CD4-positive, alpha-beta T cell treated with Interleukin-15 for 1 hour (primary cell): ENCODE data around the gene GNAI3.
A peak's percentile ranks its signal among the peaks of the same experiment; 100 is the strongest.

Experiments
- DNase-seq: peaks from one replicate; pipeline ENCODE4 v3.0.0-alpha.2; 2020

Gene GNAI3

DNA sequence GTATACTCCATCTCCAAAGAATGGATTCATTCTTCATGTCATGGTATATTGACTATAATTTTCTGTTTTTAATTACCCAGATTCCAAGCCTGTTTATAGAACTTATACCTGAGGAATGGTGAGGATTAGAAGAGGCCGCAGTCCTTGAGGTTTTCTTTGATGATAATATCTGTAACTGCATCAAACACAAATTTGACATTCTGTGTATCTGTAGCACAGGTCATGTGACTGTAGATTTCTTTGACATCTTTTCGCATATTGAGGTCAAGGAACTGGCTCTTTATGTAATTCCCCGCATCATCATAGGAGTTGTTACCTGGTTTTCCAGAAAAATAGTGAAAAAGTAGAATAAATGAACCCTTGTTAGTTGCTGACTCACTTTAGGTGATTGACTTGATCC is 54.8 kb downstream of the GNAI3 start:
- no peak for DNase-seq

DNA sequence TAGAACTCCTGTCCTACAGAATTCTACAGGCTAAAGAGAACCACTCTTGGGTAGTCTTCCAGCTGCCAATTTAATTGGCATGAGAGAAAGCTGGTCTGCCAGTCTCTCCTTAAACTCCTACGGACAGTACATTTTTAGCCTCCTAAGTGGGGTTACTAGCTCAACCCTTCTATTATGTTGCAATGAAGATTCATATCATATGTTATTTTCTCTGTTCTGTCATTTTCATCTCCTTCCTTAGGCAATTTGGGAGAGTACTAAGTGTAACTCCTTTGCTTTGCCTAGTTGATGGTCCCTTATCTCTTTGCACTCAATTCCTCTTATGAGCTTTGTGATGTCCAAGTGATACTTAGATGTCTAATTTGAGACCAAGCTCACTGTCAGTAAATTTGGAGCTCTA is 57.0 kb downstream of the GNAI3 start:
- DNase-seq, result no peak

DNA sequence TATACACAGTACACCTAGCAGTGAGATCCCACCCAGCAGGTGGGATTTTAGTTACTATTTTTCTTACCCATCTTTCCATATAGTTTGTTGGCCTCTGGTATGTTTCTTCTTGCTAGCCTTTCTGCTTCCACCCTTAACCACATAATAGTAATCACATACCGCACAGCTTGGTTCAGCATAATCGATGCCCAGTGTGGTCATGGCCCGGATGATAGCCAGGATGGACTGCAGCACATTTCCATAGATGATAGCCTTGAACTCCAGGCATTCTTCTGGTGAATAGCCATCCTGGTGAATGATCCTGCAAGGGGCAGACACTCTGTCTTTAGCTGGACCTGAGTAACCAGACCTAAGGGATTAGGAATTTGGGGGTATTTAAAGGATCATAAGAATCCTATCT is 61.5 kb downstream of the GNAI3 start:
- DNase-seq, result no peak

DNA sequence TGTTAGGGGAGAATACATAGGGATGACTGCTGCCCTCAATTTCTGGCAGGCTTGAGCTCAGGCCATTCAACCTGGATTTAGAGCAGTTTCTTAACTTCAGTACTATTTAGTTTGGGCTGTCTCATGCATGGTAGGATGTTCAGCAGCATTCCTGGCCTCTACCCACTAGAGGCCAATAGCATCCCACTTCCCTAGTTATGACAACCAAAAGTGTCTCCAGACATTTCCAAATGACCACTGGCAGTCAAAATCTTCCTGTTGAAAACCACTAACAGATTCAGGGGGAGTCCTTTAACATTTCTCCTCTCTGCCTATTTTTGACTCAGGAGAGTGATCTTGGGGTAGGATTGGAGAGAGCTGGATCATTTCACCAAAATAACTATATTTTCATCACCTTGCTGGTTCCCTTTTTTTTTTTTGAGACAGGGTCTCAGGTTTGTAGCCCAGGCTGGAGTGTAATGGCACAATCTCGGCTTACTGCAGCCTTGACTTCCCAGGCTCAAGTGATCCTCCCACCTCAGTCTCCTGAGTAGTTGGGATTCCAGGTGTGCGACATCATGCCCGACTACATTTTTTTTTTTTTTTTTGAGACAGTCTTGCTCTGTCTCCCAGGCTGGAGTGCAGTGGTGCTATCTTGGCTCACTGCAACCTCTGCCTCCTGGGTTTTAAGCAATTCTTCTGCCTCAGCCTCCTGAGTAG is 62.3 kb downstream of the GNAI3 start:
- DNase-seq, result no peak

DNA sequence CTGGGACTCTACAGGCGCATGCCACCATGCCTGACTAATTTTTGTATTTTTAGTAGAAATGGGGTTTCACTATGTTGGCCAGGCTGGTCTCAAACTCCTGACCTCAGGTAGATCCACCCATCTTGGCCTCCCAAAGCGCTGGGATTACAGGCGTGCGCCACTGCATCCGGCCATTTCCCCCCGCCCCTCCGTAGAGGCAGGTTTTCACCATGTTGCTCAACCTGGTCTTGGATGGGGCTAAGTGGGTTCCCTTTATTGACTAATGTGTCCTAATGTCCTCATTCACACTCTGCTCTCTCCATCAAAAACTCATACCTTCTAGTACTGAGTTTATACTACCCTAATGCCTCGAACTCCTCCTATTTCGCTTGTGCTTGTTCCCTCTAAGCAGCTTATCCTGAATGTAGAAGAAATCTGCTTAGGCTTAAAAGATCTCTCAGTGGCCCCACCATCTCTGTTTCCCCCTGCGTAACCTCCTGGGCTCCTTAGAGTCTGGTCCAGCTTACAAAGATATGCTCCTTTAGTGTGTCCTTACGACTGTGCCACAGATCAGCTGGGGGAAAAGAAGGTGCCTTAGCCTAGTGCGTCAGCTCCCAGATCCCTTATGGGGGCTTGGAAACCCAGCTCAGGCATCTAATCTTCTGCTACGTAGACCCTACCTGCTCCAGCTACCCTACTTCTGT is 63.0 kb downstream of the GNAI3 start:
- DNase-seq, result no peak

DNA sequence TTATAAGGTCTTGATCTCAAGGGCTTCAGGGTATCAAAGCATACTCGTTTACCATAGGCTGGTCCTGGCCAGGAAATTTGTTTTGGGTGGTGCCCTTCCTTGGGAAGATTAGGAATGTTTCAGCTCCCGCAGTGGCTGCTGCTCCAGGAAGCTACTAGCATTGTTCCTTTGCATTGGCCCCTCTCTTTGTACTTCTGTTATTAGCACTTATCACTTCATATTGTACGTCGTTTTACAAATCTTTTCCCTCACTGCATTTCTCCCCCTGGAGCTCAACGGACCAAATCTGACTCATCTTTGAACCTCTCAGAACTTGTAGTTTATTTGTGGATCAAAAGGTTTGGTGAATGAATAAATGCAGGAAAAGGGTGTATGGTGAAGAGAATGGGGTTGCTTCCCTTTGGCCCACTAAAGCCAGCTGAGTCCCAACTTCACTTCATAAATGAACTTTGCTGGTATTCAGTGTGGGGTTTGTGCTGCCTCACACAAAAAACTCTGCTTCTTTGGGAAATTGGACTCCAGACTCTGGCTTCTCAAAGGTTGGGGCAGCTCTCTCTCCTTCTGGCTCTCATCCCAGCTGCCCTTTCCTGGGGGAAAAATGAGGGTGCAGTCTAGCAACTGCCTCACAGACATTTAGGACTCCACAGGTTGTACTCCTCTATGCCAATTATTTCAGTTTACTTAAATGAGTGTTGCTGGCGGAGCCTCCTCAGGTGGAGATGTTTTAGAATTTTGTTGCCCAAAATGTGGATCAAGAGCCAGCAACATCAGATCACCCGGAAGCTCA is 65.1 kb downstream of the GNAI3 start:
- DNase-seq, result no peak

DNA sequence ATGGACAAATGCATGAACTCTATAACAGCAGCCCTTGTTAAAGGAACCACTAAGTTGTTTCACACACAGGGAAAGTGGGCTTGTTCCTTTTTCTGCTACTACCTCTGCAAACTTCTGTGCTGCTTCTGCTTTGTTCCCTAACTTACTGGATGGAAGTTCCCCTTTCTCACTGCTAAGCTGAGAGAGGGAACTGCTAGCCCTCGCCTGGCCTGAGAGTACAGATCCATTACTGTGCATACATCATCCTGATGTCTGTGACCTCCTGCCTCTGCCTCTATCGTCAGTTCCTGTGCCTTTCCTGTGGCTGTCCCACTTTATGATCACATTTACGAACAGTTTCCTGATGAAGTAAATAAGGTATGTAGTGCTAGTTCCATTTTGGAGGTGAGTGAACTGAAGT is 67.5 kb downstream of the GNAI3 start:
- peak; percentile 70 for DNase-seq

DNA sequence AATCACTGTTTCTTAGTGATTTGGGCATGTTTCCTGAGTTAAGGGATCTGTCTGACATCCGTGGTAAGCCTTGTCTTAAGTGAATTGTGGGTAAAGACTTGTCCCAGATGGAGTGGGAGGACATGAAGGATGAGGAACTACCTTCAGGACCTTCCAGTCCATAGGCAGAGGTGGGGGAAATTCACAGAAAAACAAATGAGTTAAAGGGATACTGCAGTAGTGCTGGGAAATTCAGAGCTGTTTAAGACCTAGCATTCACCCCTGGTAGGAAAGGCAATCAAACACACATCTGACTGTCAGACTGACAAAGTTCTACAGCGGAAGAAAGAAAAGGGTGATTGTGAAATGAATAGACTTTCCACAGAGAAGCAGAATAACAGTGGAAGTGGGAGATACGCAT is 68.0 kb downstream of the GNAI3 start:
- DNase-seq, result no peak

DNA sequence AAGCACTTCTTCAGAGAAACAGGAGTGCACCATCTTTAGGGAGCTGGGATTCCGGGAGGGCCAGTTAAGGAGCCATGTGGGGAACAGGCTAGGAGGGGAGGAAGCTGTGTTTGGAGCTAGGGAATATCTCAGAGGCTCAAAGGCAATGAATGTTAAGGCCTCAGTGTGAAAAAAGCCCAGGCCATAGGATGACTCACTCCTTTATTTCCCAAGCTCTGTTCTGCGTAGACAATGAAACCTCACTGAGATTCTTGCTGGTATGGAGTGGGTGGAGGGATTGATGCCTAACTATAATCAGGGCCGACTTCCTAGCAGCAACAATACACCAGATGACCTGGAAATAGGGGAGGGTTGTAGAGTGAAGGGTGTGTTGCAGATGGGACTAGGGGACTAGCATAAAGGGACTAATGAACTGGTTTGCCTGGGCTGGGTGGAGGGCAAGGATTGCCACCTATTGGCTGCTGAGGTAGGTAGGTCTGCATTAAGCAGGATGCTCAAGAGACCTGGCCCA is 68.9 kb downstream of the GNAI3 start:
- no peak for DNase-seq

DNA sequence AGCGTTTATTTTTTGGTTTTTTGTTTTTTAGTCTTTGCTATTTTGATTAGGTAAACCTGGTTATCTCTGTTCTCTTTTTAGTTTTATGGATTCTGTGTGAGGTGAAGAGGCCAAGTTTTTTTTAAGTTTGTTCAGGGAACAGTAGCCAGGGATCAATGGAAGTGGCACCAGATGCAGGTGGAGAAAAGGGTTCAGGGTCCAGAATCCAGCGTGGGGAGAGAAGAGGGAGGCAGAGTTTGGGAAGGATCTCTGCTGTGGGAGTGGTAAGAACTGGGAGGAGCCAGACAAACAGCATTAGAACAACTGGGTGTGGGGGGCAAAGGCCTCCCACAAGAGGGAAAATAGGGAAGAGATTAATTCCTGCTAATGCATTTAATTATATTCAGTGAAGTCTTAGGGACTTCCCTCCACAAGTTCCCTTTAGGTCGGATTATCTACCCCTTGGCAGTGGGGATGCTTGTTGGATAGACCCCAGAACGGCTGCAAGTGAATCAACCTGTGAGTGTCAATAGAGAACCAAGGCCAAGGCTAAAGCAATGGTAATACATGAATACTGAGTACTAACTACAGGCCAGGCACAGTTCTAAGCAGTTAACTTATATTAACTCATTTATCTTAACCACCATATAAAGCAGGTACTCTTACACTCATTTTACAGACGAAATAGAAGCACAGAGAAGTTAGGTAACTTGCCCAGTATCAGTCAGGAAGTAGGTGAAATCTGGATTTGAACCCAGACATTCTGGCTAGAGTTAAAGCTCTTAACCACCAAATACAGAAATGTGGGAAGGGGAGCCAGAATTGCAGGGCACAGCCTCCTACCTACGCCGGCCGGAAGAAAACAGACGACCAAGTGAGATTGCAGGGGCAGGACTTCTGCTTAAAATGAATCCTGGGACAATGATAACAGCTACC is 70.5 kb downstream of the GNAI3 start:
- no peak for DNase-seq

DNA sequence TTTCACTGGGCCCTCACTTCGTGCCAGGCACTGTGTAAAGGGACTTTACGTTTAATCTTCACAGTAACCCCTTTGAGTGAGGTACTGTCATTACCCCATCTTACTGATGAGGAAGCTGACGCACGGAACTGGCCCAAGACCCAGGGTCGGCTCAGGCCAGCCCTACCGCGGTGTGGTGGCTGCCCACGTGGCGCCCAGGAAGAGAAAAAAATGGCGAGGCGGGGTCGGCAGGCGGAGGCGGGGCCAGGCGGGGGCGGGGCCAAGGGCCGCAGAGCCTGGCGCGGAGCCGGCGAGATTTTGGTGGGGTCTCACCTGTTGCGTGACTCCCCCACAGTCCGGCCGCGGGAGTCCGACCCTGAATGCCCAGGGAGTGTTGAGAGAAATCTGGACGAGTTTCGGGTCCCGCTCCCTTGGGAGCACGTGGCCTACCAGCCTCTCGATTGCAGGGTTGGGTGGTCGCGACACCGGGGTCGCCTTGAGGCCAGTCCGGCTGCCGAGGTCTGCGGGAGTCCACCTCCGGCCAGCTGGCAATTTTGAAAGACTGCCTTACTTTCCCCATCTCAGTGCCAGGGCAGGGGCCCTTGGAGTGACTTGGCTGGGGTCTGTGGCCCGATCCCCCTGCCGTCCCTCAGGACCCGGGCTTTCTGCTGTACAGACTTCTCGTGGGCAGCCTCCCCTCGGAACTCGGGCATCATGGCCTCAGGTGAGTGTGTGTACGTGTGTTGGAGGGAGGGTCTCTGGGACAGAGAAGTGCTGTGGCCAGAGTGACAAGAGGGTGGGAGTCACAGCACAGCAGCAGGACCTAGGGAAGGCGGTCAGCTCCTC is 71.4 kb downstream of the GNAI3 start, which contains the start of the genes AMPD2 and GNAT2:
Gene AMPD2 (plus strand): TSS at position 262 of the 825 bp plus-strand sequence. CDS start 1,339 bp downstream, outside the sequence.
Gene GNAT2 (minus strand): TSS at position 41 of the 825 bp plus-strand sequence. CDS start 6,746 bp downstream, outside the sequence.
- peak; percentile 86 for DNase-seq

DNA sequence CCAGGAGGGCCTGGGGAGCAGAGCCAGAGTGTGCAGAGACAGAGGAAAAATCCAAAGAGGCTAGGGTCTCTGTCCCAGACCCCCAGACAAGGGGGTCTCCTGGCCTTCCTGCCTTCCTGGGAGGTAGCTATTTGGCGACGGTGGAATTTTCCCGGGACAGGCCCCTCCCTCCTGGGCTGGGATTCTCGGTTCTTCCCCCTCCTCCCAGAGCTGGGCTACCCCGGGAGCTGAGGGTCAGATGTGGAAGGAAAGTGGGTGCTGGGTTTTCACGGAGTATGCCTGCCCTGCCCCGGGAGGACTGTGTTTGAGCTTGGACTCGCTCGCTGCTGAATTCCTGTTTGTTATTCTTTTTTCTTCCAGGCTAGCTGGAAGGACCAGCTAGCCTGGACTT is 72.0 kb downstream of the GNAI3 start:
- no peak for DNase-seq

DNA sequence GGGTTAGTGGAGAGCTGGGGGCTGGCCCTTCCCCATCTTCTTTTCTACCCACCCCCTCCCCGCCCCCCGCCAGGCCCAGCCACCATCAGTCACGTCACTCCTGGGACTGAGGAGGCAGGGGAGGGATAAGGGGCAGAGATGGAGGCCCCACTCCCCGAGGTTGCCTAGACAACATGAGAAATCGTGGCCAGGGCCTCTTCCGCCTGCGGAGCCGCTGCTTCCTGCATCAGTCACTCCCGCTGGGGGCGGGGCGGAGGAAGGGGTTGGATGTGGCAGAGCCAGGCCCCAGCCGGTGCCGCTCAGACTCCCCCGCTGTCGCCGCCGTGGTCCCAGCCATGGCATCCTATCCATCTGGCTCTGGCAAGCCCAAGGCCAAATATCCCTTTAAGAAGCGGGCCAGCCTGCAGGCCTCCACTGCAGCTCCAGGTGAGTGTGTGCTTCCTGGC is 72.4 kb downstream of the GNAI3 start:
- peak; percentile 97 for DNase-seq

DNA sequence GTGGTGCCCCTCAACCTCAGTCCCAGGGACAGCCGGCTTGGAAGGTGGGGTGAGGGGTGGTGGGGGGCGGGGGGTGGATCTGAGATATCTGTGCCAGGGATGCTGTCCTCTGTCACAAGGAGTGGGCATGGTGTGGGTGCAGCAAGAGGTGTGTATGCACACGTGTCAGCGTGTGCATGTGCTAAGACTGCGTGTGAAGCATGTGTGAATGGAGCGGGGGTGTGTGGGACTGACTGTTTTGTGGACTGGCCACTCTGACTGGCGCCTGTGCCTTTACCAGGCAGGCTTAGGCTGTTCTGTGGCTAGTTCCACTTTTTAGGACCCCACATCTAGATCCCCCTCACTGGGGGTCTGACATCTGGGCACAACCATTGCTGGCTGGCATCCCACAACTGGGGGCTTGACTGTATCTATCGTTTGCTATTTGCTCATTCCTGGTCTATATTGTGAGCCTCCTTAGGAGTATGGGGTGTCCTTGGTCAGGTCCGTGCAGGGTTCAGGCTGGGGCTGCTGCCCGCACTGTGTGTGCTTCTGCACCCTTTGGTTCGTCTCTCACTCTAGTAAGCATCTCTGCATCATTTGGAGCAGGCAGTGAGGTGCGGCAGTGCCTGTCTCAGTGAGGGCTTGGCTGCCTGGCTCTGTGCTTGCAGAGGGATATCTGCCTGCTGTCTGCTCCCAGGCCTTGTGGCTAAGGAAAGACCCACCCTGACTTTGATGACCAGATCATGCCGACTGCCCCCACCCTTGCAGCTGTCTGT is 73.1 kb downstream of the GNAI3 start:
- no peak for DNase-seq

DNA sequence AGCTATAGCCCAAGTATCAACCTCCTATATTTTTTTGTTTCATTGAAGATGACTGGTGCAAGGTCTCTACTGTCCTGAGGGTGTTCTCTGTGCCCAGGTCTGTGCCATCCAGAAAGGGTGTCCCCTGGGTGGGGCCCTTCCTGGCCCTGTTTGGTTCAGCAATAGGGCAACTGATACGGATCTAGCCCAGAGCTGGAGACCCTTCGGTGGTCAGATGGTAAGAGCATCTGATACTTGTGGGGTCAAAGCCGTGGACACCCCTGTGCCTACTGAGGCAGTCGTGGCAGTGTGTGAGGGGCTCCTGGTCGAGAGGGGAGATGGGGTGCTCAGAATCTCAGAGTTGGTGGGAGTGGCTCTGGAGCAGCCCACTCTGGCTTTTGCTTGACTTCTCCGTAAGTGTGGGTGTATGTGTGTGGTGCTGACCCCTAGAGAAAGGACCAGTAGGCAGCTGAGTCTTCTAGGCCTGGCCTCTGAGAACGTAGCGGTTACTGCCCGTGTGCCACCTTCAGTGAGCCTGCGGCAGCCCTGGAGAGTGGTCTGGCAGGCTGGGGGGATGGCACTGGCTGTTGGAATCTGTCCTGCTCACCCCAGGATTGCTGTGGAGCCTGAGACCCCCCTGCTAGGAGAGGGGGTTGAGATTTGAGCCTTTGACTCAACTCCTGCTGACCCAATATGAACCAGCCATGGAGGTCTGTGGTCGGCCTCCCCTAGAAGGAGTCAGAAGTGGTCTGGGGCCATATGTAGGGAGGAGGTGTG is 73.9 kb downstream of the GNAI3 start:
- DNase-seq, result no peak

DNA sequence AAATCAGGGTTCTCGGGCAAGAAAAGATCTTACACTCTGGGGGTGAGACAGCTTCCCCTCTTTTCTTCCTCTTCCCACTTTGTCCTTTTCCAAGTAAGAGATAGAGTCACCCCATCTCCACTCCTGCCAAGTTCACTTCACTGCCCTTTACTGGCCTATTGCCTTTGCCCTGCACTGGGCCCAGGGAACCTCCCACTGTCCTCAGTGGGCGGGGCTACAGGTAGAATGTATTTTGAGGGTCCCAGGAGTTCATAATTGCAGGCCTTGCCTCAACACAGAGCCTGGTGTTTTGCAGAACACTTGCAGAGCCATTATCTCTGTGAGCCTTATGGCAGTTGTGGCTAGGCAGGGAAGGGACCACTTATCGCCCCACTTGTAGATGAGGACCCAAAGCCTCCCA is 74.5 kb downstream of the GNAI3 start:
- DNase-seq, result no peak

DNA sequence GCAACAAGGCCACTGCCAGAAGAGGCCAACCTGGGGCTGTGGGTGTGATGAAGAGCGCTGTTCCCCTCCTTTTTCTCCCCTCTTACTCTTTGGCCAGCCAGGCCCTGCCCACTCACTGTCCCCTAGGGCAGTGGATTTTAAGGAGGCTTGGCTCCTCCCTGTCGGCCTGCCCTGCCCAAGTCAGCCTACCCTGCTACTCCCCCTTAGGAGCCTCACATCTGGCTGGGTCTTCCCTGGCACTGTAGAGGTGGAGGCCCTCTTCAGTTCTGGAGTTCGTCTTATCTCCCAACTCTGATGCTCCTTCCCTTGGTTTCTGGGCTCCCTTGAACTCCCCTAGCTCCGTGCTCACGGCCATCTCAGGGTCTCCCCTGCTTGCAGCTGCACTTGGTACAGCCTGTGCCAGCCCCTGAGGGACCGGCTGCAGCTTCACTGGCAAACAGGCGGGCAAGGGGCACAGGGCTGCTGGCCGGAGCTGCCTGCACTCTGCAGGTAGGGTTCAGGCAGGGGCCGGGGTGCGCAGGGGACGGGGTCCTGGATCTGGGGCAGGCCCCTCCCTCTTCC is 75.3 kb downstream of the GNAI3 start:
- DNase-seq, result no peak

DNA sequence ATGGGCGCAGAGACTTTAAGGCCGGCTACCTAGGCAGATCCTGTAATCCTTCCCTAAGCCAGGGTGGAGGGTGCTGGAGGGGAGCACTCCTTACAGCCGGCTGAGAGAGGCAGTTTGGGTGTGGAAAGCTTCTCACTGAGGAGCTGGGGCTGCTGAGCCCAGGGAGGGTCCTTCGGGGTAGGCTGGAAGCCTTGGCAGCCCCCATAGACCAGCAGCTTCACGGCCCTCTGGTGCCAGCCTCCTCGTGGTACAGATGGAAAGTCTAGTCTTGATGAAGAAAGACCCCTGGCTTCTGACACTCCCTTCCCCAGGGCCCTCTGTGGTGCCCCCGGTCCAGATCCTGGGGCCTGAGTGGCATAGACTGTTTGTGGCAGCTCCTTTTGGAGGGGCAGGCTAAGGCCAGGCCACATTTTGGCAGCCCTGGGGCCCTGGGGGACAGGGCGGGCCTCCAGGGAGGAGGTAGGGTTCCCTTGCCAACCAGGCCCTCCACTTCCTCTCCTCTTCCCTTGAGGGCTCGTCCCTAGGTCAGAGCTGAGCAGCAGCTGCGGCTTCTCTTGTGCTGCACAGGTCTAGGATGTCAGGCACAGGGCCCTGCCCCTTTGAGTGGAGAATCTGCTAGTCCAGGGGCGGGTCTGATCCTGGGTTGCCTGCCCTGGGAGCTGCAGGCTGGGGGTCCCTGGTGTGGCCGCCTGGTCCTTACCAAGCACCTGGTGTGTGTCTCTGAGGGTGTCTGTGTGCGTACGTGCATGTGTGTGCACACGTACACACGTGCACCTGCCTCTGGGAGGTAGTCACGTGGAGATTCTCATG is 76.0 kb downstream of the GNAI3 start:
- no peak for DNase-seq

DNA sequence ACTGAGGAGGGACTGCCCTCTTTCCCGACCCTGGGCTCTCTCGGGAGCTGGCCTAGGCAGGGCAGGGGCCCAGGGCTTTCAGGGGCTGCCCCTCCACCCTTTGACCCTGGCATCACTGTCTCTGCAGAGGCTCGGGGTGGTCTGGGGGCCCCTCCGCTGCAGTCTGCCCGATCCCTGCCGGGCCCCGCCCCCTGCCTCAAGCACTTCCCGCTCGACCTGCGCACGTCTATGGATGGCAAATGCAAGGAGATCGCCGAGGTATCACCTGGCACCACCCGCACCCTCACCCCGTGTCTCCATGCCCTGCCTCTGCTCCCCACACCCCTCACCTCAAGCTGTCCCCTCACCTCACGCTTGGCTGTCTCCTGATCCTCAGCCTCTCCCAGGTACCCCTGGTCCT is 76.8 kb downstream of the GNAI3 start:
- no peak for DNase-seq
